Measurements from ENCODE around the gene SALL3. TPM values are rescaled to one million over a fixed set of nuclear protein-coding genes. Genes with fewer than 3 reads are reported as not detected.

SALL3 gene
- total and polyA plus RNA-seq, 2 experiments from 2014 or later = 16.9 to 39.8 TPM

GRCh38 chr18:79010802-79011201, 31.2 kb downstream of the SALL3 start:
- H2AFZ ChIP-seq = no peak overlapping the region

More at GRCh38 chr18:79010802-79011201, 31.2 kb downstream of the SALL3 start:
- Histone ChIP-seq H3K9me2 (ENCODE audit: insufficient read depth) (no peaks in the 10 kb centered on the region), H3K36me3 (ENCODE audit: insufficient read depth) (no peaks in the 10 kb centered on the region), H3F3A (replicated peaks; ENCODE audit: low read depth) (no peaks in the 10 kb centered on the region), H3K27ac (ENCODE audit: low read depth) (no peak overlapping the region), H3K4me2 (no peak overlapping the region), H3K79me2 (replicated peaks; ENCODE audit: insufficient read depth) (no peaks in the 10 kb centered on the region), H3K4me1 (ENCODE audit: insufficient read depth) (no peaks in the 10 kb centered on the region), H3K27me3 (ENCODE audit: insufficient read depth) (no peaks in the 10 kb centered on the region), H3K4me3 (no peak overlapping the region), H4K20me1 (replicated peaks; ENCODE audit: insufficient read depth) (no peaks in the 10 kb centered on the region)
- no peak for DNase-seq (ENCODE audit: low spot score)
- TF ChIP-seq EZH2 (IDR thresholded peaks at IDR 0.05; ENCODE audit: low read depth, unreplicated experiment) = no peak
- no peak for TF ChIP-seq NANOG (IDR thresholded peaks at IDR 0.05; ENCODE audit: borderline replicate concordance)
- TF ChIP-seq CREB1 (CRISPR knock-in tag; IDR thresholded peaks at IDR 0.05; ENCODE audit: low read depth) = no peak
- TF ChIP-seq ZNF462 (CRISPR knock-in tag; IDR thresholded peaks at IDR 0.05) = no peak
- no peak for TF ChIP-seq CTCF (conservative IDR thresholded peaks at IDR 0.05; ENCODE audit: low read depth in 2 of 2)
- TF ChIP-seq ZNF331 (CRISPR knock-in tag; IDR thresholded peaks at IDR 0.05; ENCODE audit: low read depth) = no peak
- no peak for TF ChIP-seq STAT1 (IDR thresholded peaks at IDR 0.05; ENCODE audit: unreplicated experiment)
- TF ChIP-seq ZNF114 (CRISPR knock-in tag; IDR thresholded peaks at IDR 0.05) = no peak
- no peaks in the 10 kb centered on the region for H3K9me3 Mint-ChIP-seq
- H3K4me3 Mint-ChIP-seq = no peak overlapping the region
- no peak for ATAC-seq
- H3K27me3 Mint-ChIP-seq (ENCODE audit: insufficient read depth, low read depth, poor library complexity) = peaks cover 3% of the 10 kb centered on the region
- no peaks in the 10 kb centered on the region for H3K36me3 Mint-ChIP-seq (ENCODE audit: low read depth)
- no peaks in the 10 kb centered on the region for H3K4me1 Mint-ChIP-seq
- no peak overlapping the region for H3K27ac Mint-ChIP-seq

Measured in GM23338 (cell line).